Glomerular visceral epithelial cell (primary cell): ENCODE results near the gene ENTPD1.
"Not testable (repeated sequence)": the region's sequence is repeated elsewhere in the genome, so short reads cannot be mapped to it uniquely, and the experiment has no call there.

Experiments used
- DNase-seq: peaks from one replicate; pipeline ENCODE4 v3.0.0-alpha.2; 2016; ENCODE audit errors: extremely low spot score

The ENTPD1 gene, protein sequence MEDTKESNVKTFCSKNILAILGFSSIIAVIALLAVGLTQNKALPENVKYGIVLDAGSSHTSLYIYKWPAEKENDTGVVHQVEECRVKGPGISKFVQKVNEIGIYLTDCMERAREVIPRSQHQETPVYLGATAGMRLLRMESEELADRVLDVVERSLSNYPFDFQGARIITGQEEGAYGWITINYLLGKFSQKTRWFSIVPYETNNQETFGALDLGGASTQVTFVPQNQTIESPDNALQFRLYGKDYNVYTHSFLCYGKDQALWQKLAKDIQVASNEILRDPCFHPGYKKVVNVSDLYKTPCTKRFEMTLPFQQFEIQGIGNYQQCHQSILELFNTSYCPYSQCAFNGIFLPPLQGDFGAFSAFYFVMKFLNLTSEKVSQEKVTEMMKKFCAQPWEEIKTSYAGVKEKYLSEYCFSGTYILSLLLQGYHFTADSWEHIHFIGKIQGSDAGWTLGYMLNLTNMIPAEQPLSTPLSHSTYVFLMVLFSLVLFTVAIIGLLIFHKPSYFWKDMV

DNA sequence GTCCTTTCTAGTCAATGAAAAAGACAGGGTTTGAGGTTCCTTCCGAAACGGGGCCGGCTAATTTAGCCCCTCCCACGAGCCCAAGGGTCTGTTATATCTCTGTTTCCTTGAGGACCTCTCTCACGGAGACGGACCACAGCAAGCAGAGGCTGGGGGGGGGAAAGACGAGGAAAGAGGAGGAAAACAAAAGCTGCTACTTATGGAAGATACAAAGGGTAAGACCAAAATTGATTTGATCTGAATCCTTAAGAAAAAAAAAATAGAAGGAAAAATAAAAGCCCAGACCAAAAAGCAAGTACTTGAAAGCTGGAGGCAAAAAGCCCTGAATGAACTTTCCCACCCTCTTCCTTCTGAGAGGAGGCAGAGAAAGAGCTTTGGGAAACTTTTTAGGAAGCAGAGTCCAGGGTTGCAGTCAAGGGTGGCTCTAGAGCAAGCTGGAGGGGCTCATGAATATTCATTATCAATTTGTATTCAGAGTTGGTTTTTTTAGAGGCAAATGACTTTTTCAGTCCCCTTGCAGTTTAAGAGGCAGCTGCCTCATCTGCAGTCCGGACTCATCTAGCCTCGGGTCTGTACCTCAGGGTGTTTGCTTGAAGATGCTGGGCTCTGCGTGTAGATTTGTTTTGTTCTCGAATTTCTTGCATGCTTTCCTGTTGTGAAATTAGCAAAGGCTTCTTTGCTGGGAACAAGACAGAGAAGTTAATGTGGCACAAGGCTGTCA lies at the start of gene ENTPD1:
TSS of gene ENTPD1 (plus strand) at position 123 of the 721 bp plus-strand sequence. CDS start at position 200, 77 bp downstream.
- DNase-seq: no peak

DNA sequence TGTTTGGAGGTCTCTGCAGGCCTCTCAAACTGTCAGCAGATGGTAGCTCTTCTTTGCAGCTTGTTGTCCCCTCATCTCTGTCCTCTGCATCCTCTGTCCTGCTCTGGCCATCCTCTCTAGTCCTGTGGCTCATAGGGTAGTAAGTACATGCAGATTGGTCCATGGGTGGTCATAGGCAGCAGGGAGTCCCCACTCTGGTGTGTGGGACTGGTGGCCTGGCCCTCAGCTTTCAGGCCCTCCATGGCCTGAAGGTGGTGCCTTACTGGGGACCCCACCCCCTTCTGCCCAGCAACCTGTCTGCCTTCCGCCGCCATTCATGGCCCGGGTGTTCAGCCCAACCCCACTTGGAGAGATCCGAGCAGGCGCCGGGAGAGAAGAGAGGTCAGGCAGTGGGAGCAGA lies 49.4 kb upstream of the ENTPD1 start:
- no peak for DNase-seq

GRCh38 chr10:95706990-95707389 lies 49.0 kb upstream of the ENTPD1 start:
- no peak for DNase-seq

DNA sequence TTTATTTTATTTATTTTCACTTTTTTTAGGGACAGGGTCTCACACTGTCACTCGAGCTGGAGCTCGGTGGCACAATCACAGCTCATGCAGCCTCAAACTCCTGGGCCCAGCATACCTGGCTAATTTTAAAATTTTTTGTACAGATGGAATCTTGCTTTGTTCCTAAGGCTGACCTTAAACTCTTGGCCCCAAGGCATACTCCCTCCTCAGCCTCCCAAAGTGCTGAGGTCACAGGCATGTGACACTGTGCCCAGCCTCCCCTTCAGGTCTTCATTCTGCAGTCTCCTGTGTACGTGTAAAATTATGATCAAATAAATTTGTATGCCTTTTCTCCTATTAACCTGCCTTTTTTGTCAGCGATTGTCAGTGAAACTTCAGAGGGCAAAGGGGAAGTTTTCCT lies 44.5 kb upstream of the ENTPD1 start:
- no peak for DNase-seq

DNA sequence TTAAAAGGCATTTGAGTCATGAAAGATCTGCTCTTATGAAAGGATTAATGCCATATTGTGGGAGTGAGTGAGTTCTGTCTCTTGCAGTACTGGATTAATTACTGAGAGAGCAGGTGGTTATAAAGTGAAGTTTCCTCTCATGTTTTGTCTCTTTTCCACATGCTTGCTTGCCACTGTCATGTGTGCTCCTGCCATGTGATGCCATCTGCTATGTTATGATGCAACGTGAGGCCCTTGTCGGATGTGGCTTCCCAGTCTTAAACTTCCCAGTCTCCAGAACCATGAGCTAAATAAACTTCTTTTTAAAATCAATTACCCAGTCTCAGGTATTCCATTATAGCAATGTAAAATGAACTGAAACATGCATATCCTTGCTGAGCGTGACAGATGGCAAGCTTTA lies 39.5 kb upstream of the ENTPD1 start:
- no peak for DNase-seq

GRCh38 chr10:95716866-95717265 lies 39.1 kb upstream of the ENTPD1 start:
- DNase-seq: no peak

- not testable (repeated sequence) for DNase-seq
Observed at GRCh38 chr10:95720745-95721144, 35.2 kb upstream of the ENTPD1 start.

DNA sequence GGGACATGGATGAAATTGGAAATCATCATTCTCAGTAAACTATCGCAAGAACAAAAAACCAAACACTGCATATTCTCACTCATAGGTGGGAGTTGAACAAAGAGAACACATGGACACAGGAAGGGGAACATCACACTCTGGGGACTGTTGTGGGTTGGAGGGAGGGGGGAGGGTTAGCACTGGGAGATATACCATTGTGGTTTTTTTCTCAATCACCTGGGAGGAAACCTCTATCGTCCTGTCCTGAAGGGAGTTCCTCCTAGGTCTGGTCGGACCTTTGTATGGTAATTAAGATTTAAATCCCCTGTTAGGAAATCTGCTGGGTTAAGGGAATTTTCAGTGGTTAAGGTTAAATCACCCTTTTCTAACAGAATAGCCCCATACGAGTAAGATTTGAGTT lies 33.5 kb upstream of the ENTPD1 start:
- DNase-seq: not testable (repeated sequence)

DNA sequence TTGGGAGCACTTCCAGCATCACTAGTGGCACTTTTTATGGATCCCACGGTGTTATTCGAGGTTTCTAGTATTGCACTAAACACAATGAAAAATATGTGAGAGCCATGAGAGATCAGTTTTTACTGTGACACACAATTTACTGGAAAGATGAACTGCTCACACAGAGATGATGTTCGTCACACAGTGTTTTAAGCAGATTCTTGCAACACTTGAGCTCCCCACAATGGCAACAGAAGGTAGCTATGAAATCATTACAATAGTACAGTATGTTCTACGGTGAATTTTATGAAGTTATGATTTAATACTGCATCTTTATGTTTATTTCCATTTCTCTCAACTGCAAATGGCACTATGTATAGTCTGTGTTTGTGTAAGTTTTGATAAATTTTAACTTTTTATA lies 27.4 kb upstream of the ENTPD1 start:
- no peak for DNase-seq

DNA sequence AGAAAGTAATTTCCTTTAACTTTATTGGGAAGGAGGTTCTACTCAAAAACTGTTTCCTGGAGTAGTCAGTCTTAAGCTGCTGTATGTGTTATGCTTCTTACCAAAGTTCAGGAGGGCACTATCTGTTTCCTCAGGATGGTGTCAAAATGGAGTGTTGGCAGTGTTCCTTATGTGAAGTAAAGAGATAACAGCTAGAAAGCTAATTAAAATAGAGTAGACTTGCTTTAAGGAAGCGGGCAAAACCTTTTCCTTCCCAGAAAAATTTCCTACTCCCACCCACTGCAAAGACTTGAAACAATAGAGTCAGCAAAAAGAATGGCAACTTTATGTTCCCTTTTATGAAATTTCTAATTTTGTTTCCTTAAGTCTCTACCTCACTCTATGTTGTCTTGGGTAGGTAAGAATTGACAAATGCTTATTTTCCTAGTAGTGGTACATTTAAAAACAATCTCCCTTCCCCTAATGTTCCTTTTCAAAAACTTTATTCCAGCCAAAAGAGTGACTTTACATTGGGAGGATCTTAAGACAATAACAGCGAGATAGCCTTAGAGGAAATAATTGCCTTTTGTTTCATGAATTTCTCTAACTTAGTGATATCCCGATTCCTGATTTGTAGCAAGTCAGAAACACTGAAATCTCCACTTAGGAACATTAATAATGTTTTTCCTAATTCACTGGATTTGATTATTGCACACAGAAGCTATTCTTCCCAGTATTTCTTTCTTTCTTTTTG lies 26.5 kb upstream of the ENTPD1 start:
- no peak for DNase-seq

- DNase-seq: no peak
Observed at GRCh38 chr10:95730233-95730632, 25.7 kb upstream of the ENTPD1 start.

GRCh38 chr10:95732907-95733306 lies 23.1 kb upstream of the ENTPD1 start:
- not testable (repeated sequence) for DNase-seq

GRCh38 chr10:95739056-95739455 lies 16.9 kb upstream of the ENTPD1 start:
- no peak for DNase-seq

DNA sequence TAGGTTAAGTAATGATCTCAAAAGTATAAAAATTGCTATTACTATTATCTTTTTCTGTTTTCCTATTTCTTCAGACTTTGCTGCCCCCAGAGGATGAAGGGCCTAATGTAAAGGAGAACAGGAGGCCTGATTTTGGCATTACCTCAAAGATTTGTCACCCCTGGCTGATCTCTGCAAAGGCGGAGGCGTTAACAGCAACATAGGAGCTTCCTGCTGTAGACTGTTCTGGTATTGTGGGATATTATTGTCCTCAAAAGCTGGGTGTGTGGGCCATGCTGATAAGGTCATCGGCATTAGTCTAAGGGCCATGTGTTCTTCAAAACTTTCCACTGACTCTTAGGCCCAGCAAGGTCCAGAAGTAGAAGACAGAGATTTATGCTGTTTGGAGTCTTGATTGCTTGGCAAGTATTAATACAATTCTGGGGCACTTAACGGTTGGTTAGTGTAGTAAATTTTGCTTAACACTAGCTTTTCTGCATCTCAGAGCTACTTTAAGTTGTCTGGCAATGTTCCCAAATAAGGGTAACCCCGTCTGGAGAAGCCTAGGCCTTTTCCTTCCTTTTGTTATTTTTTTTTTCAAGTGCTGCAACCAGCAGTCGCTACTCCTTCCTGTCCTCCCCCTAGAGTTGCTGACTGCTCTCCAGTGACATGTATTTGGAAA lies 14.0 kb upstream of the ENTPD1 start:
- DNase-seq: peak; percentile 15

GRCh38 chr10:95742485-95742884 lies 13.5 kb upstream of the ENTPD1 start:
- DNase-seq: no peak

DNA sequence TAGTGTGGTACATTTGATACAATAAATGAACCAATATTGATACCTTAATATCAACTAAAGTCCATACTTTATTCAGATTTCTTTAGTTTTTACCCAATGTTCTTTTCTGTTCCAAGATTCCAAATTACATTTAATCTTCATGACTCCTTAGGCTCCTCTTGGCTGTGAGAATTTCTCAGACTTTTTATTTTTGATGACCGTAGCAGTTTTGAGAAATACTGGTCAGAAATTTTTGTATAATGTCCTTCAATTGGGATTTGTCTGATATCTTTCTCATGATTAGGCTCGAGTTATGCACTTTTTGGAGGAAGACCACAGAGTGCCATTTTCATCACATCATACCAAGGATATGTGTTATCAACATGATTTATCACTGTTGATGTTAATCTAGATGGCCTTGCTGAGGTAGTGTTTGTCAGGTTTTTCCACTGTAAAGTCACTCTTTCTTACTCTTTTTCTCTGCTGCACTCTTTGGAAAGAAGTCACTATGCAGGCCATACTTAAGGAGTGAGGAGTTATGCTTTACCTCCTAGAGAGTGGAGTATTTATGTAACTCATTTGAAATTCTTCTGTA lies 12.9 kb upstream of the ENTPD1 start:
- no peak for DNase-seq

DNA sequence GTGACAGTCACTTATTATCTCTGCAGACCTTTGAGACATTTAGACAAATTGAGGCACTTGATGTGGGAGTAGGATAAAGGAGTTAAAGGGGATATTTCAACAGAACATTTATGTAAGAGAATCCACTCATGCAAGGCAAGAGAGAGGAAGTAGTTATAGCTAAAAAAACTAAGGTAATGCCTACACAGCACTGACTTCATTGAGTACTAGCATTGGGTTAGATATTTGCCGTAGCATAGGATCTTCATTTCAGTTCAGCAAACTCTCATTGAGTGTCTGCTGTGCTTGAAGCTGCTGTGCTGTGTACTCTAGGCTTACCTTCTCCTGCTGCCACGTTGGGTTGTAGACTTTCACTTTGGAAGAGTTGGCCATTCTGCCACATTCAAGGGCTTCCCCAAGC lies 10.5 kb upstream of the ENTPD1 start:
- DNase-seq: no peak

GRCh38 chr10:95748349-95748748 lies 7.6 kb upstream of the ENTPD1 start:
- no peak for DNase-seq

- no peak for DNase-seq
Observed at GRCh38 chr10:95755511-95756004, 405 bp upstream of the ENTPD1 start.

- no peak for DNase-seq
Observed at GRCh38 chr10:95756809-95757684, 1.1 kb downstream of the ENTPD1 start.
